GM19324 (cell line): ENCODE results near the gene NR1H2.
A peak's percentile ranks its signal among the peaks of the same experiment; 100 is the strongest.
"Not testable (repeated sequence)": the region's sequence is repeated elsewhere in the genome, so short reads cannot be mapped to it uniquely, and the experiment has no call there.

ENCODE experiments used
- ATAC-seq: cut with Tn5 transposase; IDR thresholded peaks from one replicate; pipeline ENCODE4 v1.9.1; 2021; ENCODE audit warnings: mild to moderate bottlenecking, moderate library complexity; ENCODE audit not compliant: unreplicated experiment, low FRiP score

NR1H2 gene

GRCh38 chr19:50344661-50345318 lies 31.5 kb upstream of the NR1H2 start:
- no peak for ATAC-seq

GRCh38 chr19:50347089-50347581 lies 29.1 kb upstream of the NR1H2 start:
- ATAC-seq: not testable (repeated sequence)

GRCh38 chr19:50349277-50350057 lies 26.8 kb upstream of the NR1H2 start:
- ATAC-seq: no peak

- no peak for ATAC-seq
These were observed 24.0 kb upstream of the NR1H2 start for GRCh38 chr19:50352242-50352641.

- not testable (repeated sequence) for ATAC-seq
These were observed 22.8 kb upstream of the NR1H2 start for GRCh38 chr19:50353487-50353880.

- no peak for ATAC-seq
These were observed 19.5 kb upstream of the NR1H2 start for GRCh38 chr19:50356691-50357177.

GRCh38 chr19:50357178-50358100 lies 18.8 kb upstream of the NR1H2 start:
- ATAC-seq: peak; percentile 71

GRCh38 chr19:50358483-50359327 lies 17.6 kb upstream of the NR1H2 start:
- ATAC-seq: no peak

GRCh38 chr19:50359328-50359818 lies 16.9 kb upstream of the NR1H2 start:
- no peak for ATAC-seq

GRCh38 chr19:50361290-50362029 lies 14.8 kb upstream of the NR1H2 start:
- ATAC-seq: no peak

- ATAC-seq: no peak
These were observed 14.2 kb upstream of the NR1H2 start for GRCh38 chr19:50362030-50362412.

- ATAC-seq: no peak
These were observed 13.4 kb upstream of the NR1H2 start for GRCh38 chr19:50362656-50363424.

GRCh38 chr19:50365434-50366306 lies 10.6 kb upstream of the NR1H2 start, which contains the start of gene NAPSA:
NAPSA (minus strand) TSS chr19:50365639; CDS start chr19:50365621, 18 bp downstream.
- ATAC-seq: no peak

GRCh38 chr19:50368649-50369570 lies 7.3 kb upstream of the NR1H2 start:
- ATAC-seq: no peak

GRCh38 chr19:50371914-50372475 lies 4.3 kb upstream of the NR1H2 start:
- no peak for ATAC-seq

GRCh38 chr19:50377051-50377461 lies 799 bp downstream of the NR1H2 start:
- no peak for ATAC-seq
